Measurements from ENCODE around the gene APIP.

Gene APIP

GRCh38 chr11:34928268-34928959 lies 12.2 kb upstream of the APIP start (continued):
- TF ChIP-seq ZNF18 (tag by site-specific recombination; IDR thresholded peaks at IDR 0.05) (no peak), ZNF777 (tag by site-specific recombination; IDR thresholded peaks at IDR 0.05; ENCODE audit: borderline replicate concordance) (no peak), ZNF362 (tag by site-specific recombination; IDR thresholded peaks at IDR 0.05) (no peak)
- TF ChIP-seq, protein P1, sequence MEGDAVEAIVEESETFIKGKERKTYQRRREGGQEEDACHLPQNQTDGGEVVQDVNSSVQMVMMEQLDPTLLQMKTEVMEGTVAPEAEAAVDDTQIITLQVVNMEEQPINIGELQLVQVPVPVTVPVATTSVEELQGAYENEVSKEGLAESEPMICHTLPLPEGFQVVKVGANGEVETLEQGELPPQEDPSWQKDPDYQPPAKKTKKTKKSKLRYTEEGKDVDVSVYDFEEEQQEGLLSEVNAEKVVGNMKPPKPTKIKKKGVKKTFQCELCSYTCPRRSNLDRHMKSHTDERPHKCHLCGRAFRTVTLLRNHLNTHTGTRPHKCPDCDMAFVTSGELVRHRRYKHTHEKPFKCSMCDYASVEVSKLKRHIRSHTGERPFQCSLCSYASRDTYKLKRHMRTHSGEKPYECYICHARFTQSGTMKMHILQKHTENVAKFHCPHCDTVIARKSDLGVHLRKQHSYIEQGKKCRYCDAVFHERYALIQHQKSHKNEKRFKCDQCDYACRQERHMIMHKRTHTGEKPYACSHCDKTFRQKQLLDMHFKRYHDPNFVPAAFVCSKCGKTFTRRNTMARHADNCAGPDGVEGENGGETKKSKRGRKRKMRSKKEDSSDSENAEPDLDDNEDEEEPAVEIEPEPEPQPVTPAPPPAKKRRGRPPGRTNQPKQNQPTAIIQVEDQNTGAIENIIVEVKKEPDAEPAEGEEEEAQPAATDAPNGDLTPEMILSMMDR (tag by site-specific recombination; IDR thresholded peaks at IDR 0.05) = no peak

DNA sequence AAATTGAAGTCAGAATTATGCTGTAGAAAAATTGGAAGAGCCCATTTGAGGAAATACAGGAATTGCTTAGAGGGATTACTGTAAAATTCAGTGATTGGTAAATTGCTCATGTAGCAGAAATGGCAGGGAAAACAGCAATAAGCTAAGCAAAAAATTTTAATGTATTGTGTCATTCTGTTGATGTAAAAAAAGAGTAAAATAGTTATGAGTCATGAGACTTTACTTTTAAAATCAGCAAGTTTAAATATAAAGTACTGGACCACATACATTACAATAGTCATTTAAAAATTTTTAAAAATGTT lies 10.6 kb upstream of the APIP start:
- CTCF ChIA-PET = interaction anchor here (0.6 to 4.7 kb wide), 43 partner anchors 8 to 1339 kb away, joined by 3 to 85 read pairs (median 4); partner anchors contain the start of genes APIP and PDHX

More for the DNA sequence above, 10.6 kb upstream of the APIP start:
- H3K4me1 ChIP-seq (ENCODE audit: control insufficient read depth, insufficient read depth, low read length) = 0 out of 2 replicates have a peak, but pooled peaks cover 4% of the 10 kb centered on the region
- H3K9me3 ChIP-seq (ENCODE audit: control insufficient read depth, insufficient read depth, low read depth, low read length) = no peaks in the 10 kb centered on the region
- no peak for TF ChIP-seq ZBTB17 (tag by site-specific recombination; IDR thresholded peaks at IDR 0.05)
- no peak for TF ChIP-seq ZNF324 (tag by site-specific recombination; IDR thresholded peaks at IDR 0.05)
- TF ChIP-seq ZNF777 (tag by site-specific recombination; IDR thresholded peaks at IDR 0.05; ENCODE audit: borderline replicate concordance) = no peak
- TF ChIP-seq ZBTB10 (tag by site-specific recombination; IDR thresholded peaks at IDR 0.05) = no peak
- TF ChIP-seq ZNF639 (tag by site-specific recombination; IDR thresholded peaks at IDR 0.05) = no peak
- no peak for TF ChIP-seq ZNF280D (tag by site-specific recombination; IDR thresholded peaks at IDR 0.05)
- H3K27ac ChIP-seq (ENCODE audit: extremely low read depth, low read depth, low read length) = no peak overlapping the region
- H3K36me3 ChIP-seq (ENCODE audit: control insufficient read depth in 2 of 2, insufficient read depth in 1 of 2, low read length in 2 of 2) = no peaks in the 10 kb centered on the region
- H3K4me3 ChIP-seq (ENCODE audit: low read depth, low read length) = no peak overlapping the region
- POLR2A ChIA-PET = no interaction called here
